Measurements from ENCODE around the gene PHOX2A. TPM values are rescaled to one million over a fixed set of nuclear protein-coding genes. Genes with fewer than 3 reads are reported as not detected.
"Not testable (repeated sequence)": the region's sequence is repeated elsewhere in the genome, so short reads cannot be mapped to it uniquely, and the experiment has no call there.

Gene PHOX2A
- total RNA-seq, 1 donor from 2014 or later: not detected

DNA sequence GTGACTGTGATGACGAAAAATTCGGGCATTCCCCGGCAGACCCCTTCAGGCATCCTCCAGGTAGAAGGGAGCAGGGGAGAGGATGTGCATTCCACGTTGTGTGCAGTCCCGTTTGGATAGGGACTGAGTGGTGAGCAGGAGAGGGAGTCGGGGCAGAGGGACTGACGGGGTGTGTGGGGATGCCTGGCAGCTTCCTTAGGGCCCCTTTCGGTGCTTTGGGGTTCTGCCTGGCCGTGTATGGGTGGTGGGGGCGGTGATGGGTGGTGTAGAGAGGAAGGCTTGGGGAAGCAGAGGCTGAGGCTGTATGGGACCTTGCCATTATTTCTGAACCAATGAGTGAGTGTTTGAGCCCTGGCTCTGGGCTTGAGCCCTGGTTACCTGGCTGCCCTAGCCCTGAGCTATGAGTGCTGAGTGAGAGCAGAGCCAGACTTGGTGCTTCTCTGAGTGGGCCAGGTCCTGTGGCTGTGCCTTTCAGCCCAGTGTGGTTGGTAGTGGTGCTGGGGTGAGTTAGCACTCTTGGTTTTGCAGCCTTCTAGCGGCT, 18.5 kb downstream of the PHOX2A start:
- DNase-seq (no peak), ATAC-seq (no peak)
- intact Hi-C loops (cut with micrococcal nuclease): no loop called here

DNA sequence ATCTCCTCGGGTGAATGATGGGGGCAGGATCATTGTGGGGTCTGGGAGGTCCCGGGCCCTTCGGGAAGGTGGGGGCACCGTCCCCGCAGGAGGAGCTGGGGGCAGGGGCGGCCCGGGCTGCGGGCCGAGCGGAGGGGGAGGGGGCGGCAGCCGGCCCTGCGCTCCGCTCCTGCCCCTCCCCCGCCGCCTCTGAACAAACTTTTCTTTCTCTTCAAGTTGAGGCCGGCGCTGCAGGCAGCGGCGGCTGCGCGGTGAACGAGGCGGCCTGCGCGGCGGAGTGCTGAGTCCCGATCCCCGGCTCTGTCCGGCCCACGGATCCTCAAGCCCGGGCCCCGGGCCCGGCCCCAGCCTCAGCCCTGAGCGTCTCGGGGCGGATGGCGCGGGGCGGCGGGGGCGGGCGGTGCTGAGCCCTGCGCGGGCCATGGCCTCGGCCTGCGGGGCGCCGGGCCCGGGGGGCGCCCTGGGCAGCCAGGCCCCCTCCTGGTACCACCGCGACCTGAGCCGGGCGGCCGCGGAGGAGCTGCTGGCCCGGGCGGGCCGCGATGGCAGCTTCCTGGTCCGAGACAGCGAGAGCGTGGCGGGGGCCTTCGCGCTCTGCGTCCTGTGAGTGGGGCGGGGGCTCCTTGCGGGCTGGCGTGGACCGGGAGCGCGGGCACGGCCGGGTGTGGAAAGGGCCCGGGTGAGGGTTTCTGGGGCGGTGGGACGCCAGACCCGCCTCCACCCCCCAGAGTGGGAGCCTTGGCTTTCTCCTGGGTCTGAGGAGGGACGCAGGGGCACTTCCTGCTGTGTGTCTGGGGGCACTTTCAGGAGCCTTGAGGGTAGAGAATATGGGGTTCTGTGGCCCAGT, 19.2 kb downstream of the PHOX2A start, which contains the start of gene INPPL1:
Gene INPPL1, plus strand, starts transcription at position 204 of the 847 bp plus-strand sequence. Its CDS starts 218 bp downstream, at position 422.
- intact Hi-C loops (cut with micrococcal nuclease): no loop called here
- peak; percentile 21 for ATAC-seq
- DNase-seq: peak; percentile 75

DNA sequence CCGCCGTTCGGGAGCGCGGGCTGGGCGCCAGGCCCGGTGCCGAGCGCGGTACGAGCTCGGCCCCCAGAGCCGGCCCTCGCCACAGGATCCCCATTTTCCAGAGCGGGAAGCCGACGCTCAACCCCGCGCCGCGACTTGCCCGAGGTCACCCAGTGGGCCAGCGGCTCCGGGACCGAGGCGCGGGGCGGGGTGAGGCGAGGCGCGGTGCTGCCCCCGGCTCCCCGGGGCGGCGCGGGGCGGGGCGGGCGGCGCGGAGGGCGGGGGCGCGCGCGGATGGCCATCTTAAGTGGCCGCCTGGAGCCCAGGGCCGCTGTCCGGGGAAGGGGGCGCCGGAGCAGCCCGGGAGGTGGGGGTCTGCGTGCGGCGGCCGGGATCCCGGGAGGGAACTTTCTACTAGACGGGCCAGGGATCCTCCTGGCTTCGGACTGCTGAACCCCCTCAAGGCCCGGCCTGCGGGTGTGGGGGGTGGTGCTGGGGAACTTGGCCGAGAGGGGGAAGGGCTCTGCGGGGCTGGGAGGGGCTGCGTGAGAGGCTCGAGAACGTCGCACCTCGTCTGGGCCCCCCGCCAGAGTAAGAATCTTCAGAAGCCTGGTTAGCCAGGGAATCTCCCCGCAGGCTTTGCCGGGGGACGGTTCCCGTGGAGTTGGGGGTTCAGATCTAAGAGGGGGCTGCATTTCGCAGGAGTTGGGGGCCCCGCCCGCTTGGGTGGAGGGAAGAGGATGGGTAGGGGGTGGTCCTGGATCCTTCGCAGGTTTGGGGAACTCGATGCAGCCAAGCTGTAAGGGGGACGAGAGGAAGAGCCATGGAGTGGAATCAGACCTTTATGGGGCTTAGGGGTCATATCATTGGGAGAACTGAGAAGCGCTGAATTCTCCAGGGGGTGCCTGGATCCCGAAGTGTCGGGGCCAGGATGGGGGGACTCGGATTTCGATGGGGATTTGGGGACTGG, 20.1 kb downstream of the PHOX2A start:
- intact Hi-C loops (cut with micrococcal nuclease): no loop called here
- DNase-seq (peak; percentile 89), ATAC-seq (peak; percentile 87)

DNA sequence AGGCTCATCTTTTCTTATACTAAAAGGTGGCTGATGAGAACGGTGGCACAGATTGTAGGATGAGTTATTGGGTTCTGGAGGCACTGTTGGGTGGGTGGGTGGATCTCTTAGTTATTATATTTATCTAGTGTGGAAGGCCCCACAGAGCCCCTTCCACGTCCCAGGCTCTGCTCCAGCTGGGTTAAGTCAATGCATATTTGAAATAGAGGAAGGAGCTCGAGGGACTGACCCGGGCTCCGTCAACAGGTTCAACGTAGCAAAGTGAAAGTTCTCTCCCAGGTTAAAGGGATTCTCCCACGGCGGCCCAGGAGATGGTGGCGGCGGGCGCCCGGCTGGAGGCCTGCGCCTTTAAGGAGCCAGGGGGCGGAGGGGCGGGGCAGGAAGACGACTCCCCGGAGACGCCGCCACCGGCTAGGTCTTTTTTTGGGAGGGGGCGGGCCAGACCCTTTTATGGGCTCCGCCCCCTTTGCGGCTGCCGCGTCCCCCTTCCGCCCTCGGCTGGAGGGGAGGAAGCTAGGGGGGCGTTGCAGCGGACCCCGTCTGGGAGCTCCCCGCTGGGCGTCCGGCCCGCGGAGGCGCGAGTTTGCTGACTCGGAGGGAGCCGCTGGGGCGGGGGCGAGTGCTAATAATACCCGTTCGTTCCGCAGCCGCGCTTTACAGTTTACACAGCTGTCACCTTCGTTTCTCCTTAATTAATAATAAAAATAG, 20.9 kb downstream of the PHOX2A start:
- DNase-seq: peak; percentile 97
- peak; percentile 91 for ATAC-seq
- intact Hi-C loops (cut with micrococcal nuclease): no loop called here

DNA sequence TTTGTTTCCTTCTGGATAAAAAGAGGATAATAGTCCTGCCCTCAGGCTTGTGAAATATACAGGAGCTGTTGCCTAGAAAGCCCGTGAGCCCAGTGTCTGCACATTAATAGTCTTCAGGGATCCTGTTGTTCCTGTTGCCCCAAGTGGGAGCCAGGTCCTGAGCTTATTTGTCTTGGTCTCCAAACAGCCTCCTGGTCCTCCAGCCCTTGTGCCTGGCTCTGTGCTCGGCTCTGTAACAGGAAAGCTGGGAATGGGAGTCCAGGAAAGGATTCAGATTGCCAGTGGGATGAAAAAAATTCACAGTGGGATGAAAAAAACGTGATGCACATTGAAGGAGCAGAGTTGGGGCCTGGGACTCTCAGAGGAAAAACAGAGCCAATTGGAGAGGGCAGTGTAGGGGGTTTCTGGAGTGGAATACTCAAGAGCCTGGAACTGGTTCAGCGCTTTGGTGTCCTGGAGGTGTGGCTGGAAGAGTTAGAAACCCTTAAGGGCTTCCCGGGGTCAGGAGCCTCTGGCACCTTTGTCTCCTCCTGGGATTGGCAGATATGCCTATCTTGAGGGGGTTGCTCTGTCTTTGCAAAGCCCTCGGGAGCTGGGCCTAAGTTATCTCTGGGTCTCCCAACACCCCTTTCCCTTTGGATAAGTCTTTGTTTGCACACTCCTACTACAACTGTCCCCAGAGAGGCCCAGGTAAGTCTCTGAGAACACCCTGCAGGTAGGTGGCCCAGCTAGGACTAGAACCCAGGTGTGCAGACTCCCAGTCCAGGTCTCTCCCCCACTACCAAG, 21.7 kb downstream of the PHOX2A start:
- no peak for ATAC-seq
- intact Hi-C loops (cut with micrococcal nuclease): no loop called here

DNA sequence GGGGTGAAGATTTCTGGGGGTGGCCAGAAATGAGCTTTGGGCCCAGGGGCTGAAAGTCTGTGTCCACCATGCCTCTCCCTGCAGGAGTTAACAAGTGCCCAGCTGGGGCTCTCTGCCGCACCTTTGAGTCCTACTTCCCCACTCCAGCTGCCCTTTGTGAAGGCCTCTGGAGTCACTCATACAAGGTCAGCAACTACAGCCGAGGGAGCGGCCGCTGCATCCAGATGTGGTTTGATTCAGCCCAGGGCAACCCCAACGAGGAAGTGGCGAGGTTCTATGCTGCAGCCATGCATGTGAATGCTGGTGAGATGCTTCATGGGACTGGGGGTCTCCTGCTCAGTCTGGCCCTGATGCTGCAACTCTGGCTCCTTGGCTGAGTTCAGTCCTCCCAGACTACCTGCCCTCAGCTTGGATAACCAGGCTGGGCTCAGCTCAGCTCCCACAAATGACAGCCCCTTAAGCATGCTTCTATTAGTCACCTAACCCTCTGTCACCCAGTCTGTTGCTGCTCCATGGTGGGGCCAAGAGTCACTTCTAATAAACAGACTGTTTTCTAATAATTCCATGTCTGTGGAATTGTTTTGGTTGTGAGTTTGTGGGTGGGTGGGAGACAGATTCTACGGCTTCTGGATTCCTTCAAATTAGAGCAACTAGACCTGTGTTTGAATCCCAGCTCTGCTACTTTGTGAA, 22.4 kb downstream of the PHOX2A start:
- no peak for ATAC-seq
- peak; percentile 44 for DNase-seq
- intact Hi-C loops (cut with micrococcal nuclease): no loop called here

More for the DNA sequence above, 21.7 kb downstream of the PHOX2A start:
- DNase-seq: no peak

DNA sequence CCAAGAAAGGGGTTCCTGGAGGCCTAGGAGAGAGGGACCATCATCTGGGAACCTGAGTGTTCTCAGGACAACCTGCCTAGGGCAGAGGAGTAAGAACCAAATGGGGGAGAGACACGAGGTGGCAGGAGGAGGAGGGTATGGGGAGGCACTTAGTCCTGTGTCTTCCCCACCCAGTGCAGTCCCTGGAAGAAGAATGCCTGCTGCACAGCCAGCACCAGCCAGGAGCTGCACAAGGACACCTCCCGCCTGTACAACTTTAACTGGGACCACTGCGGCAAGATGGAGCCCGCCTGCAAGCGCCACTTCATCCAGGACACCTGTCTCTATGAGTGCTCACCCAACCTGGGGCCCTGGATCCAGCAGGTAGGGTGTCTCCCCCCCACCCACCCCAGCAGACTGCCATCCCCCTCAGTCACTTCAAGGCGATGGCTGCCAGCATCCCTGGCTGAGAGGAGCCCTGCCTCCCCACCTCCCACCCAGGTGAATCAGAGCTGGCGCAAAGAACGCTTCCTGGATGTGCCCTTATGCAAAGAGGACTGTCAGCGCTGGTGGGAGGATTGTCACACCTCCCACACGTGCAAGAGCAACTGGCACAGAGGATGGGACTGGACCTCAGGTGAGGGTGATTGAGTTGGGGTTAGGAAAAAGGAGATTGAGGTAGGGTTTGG, 23.1 kb downstream of the PHOX2A start:
- DNase-seq (no peak), ATAC-seq (no peak)
- intact Hi-C loops (cut with micrococcal nuclease): no loop called here

DNA sequence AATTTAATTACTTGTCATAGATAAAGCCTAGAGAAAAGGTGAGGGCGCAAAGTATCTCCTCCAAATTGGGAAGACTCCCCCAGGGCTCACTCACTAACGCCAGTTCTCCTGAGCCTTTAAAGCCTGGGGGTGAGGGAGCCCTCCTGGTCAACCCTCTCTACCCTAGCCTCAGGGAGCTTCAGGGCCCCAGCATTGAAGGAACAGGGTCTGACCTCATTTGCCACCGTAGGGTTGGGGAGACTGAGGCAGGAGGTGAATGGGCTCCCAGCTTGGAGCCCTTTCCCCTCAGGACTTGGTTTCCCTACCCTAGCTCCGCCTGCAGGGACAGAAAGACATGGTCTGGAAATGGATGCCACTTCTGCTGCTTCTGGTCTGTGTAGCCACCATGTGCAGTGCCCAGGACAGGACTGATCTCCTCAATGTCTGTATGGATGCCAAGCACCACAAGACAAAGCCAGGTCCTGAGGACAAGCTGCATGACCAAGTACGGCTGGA, 25.7 kb downstream of the PHOX2A start:
- no peak for DNase-seq
- ATAC-seq: no peak
- intact Hi-C loops (cut with micrococcal nuclease): no loop called here

DNA sequence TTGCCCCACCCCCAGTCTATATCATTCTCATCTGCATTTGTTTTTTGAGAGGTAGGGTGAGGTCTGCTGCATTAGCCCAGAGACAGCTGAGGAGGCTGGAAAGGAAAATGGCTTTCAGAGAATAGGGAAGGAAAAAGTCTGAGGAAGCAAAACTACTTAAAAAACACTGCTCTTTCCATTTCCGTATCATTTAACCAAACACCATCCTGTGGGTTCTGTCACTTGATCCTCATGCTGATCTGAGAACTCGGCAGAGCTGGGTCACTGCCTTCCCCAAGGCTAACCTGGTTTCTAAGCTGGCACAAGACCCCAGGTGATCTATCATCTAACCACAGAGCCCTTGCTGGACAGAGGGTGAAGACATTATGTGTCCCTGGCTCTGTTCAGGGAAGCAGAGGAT, 26.1 kb downstream of the PHOX2A start:
- no peak for DNase-seq
- intact Hi-C loops (cut with micrococcal nuclease): no loop called here
- peak; percentile 22 for ATAC-seq

DNA sequence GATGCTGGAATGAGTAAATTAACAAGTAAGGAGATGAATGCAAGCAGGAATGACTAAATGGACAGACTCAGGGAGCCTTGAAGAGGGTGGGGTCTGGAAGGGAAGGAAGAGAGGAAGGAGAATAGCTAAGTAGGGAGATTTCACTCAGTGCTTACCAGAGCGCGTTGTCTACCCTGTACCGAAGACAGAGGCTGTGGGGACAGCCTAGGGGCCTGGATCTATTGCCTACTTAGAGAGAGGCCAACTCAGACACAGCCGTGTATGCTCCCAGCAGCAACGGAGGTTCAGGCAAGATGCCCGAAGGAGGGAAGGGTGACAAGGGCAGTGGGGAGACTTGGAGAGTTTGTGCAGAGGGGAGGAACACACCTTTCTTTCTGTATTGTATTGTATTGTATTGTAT, 27.3 kb downstream of the PHOX2A start, which contains the start of gene FOLR2:
Gene FOLR2, plus strand, starts transcription at position 157 of the 400 bp plus-strand sequence. CDS start 1,791 bp downstream, outside the sequence.
- DNase-seq (no peak), ATAC-seq (peak; percentile 63)
- intact Hi-C loops (cut with micrococcal nuclease): no loop called here

DNA sequence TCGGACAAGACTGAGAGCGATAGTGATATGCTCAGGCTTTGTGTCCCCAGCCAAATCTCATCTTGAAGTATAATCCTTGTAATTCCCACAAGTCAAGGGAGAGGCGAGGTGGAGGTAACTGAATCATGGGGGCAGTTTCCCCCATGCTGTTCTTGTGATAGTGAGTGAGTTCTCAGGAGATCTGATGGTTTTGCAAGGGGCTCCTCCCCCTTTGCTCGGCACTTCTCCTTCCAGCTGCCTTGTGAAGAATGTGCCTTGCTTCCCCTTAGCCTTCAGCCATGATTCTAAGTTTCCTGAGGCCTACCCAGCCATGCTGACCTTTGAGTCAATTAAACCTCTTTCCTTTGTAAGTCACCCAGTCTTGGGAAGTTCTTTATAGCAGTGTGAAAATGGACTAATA, 34.9 kb downstream of the PHOX2A start:
- no peak for ATAC-seq
- DNase-seq: no peak
- intact Hi-C loops (cut with micrococcal nuclease): no loop called here

DNA sequence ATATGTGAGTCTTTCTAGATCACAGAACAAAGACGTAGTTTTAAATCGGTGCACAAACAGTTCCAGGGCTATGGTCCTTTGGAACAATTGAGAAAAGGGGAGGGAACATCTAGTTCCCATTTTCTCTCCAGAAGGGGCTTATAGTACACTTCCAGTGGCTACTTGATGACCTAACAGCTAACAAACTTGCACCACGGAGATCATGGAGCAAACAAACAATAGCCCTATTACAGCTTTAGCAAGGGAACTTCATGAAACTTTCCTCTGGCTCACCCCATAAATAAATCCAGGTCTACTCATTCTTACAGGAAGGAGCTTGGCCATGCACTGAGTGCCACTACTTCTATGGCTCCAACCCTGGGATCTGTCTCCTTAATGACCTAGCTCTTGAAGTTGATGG, 35.7 kb downstream of the PHOX2A start:
- intact Hi-C loops (cut with micrococcal nuclease): no loop called here
- ATAC-seq: no peak
- no peak for DNase-seq

DNA sequence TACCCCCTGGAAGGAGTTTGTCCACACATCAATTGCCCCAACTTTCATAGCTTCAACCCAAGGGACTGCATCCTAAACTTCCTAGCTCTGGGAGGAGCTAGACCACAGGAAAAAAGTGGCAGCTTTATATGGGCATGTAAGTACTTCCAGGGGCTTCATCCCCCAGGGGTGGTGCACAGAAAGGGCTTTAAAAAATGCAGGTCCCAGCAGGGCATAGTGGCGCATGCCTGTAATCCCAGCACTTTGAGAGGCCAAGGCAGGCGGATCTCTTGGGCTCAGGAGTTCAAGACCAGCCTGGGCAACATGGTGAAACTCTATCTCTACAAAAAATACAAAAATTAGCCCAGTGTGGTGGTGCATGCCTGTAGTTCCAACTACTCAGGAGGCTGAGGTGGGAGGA, 37.2 kb downstream of the PHOX2A start:
- ATAC-seq; intact Hi-C loops (cut with micrococcal nuclease); DNase-seq: not testable (repeated sequence)

DNA sequence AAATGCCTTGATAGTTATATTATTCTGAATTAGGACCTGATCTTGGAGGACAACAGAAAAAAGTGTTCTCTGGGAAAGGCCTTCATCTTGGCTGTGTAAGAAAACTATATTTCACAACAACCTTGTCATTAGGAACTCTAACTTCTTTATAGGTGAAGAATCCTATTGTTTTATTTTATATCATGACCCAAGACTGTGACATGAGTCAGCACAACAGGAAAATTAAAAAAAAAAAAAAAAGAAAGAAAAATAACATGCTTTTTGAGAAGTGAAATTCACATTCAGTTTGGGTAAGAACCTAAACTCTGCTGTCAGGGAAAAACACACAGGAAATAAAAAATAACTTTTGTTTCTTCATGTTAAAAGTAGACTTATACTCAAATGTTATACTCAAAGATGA, 39.1 kb downstream of the PHOX2A start:
- DNase-seq: no peak
- intact Hi-C loops (cut with micrococcal nuclease): no loop called here
- ATAC-seq: no peak

DNA sequence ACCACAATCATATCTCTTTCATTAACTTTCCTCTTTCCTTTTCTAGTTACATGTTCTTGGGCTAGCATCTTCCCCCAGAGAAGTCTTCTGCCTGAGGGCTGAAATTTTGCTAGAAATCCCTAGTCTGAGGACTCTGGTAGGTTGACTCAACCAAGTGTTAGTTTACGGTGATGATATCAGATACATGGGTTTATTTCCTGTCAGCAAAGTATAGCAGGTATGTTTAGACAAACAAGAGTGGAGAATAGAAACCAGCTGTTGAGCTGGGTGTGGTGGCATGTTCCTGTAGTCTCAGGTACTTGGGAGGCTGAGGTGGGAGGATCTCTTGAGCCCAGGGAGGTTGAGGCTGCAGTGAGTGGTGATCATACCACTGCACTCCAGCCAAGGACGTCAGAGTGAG, 40.8 kb downstream of the PHOX2A start:
- DNase-seq (no peak), ATAC-seq (no peak)
- intact Hi-C loops (cut with micrococcal nuclease): no loop called here

DNA sequence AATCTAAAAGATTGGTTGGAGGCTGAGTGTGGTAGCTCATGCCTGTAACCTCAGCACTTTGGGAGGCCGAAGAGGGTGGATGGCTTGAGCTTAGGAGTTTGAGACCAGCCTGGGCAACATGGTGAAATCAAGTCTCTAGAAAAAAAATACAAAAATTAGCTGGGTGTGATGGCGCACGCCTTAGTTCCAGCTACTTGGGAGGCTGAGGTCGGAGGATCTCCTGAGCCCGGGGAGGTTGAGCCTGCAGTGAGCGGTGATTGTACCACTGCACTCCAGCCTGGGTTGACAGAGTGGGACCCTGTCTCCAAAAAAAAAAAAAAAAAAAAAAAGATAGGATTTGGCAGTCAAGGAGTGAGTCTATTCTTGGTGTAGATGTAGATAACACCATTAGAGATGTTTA, 41.4 kb downstream of the PHOX2A start:
- intact Hi-C loops (cut with micrococcal nuclease): no loop called here
- no peak for ATAC-seq
- DNase-seq: no peak

DNA sequence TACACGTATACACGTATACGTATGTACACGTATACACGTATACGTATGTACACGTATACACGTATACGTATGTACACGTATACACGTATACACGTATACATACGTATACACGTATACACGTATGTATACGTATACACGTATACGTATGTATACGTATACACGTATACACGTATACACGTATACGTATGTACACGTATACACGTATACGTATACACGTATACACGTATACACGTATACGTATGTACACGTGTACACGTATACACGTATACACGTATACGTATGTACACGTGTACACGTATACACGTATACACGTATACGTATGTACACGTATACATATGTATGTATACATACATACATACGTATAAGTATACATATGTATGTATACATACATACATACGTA, 42.5 kb downstream of the PHOX2A start:
- ATAC-seq; intact Hi-C loops (cut with micrococcal nuclease); DNase-seq: not testable (repeated sequence)

All from left ventricle myocardium superior (tissue), 1 donor.